KOPT-K1 (cell line): Measurements from ENCODE around the gene SV2C.

ENCODE experiments used
- H3K27ac ChIP-seq: fragments of 200-600 bp; sonication (generic); 2 replicates; pipeline ENCODE4 v1.5.1; 2016; ENCODE audit warnings: antibody characterized with exemption, mild to moderate bottlenecking, low read depth, low read length; ENCODE audit not compliant: poor library complexity, severe bottlenecking
- H3K36me3 ChIP-seq: fragments of 200-600 bp; sonication (generic); 2 replicates; pipeline ENCODE4 v1.5.1; 2017; ENCODE audit warnings: antibody characterized with exemption, mild to moderate bottlenecking, low read length, moderate library complexity; ENCODE audit not compliant: insufficient read depth
- H3K9me3 ChIP-seq: fragments of 200-600 bp; sonication (generic); 2 replicates; pipeline ENCODE4 v1.5.1; 2017; ENCODE audit warnings: antibody characterized with exemption, low read length, mild to moderate bottlenecking; ENCODE audit not compliant: insufficient read depth, poor library complexity, severe bottlenecking

Gene SV2C

DNA sequence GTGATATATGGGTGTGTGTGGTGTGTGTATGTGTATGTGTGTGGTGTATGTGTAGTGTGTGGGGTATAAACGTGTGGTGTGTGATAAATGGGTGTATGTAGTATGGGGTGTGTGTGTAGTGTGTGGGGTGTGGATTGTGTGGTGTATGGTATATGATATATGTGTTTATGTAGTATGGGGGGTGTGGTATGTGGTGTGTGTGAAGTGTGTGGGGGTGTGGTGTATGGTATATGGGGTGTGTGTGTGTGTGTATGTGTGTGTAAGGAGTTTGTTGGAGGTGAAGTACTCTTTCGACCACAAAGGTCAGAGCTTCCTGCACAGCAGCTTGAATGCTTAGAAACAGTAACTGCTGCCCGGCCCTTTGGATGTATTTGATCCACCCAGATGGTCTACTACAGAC, 174.7 kb downstream of the SV2C start:
- Histone ChIP-seq H3K27ac (no peak overlapping the region), H3K36me3 (no peaks in the 10 kb centered on the region), H3K9me3 (no peaks in the 10 kb centered on the region)

DNA sequence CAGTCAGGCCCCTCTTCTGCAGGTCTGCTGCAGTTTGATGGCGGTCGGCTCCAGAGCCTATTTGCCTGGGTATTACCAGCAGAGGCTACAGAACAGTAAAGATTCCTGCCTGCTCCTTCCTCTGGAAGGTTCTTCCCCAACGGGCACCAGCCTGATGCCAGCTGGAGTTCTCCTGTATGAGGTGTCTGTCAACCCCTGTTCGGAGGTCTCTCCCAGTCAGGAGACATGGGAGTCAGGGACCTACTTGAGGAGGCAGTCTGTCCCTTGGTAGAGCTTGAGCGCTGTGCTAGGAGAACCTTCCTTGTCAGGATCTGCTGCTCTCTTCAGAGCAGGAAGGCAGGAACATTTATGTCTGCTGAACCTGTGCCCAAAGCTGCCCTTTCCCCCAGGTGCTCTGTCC, 181.5 kb downstream of the SV2C start:
- no peaks in the 10 kb centered on the region for H3K36me3 ChIP-seq
- peaks cover 15% of the 10 kb centered on the region for H3K9me3 ChIP-seq
- H3K27ac ChIP-seq: no peak overlapping the region

DNA sequence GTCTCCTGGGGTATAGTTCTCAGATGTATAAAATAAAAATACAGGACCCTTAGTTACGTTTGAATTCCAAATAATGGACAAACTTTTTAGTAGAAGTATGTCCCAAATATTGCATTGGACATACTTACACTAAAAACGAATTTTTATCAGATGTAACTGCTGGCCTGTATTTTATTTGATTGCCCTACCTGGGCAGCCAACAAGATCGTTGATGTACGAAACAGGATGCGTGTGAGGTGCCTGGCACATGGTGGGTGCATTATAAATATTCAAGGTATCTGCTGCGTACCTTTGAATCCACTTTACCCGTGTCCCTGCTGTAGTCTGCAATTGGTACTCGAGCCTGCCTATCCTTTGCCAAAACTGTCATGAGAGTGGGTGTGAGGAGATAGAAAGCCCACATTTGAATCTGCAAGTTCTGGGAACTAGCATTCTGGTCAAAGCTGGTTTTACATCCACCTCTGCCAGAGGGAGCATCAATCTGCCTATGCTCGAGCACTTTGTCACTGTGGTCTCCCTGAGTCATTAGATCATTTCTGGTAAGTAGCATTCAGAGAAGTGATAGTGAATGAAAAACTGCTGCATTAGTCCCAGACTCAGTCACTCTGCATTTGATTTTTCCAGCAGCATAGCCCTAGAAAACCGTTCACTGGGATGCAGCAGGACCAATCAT, 186.2 kb downstream of the SV2C start:
- no peaks in the 10 kb centered on the region for H3K36me3 ChIP-seq
- H3K9me3 ChIP-seq: peaks cover 2% of the 10 kb centered on the region
- no peak overlapping the region for H3K27ac ChIP-seq

DNA sequence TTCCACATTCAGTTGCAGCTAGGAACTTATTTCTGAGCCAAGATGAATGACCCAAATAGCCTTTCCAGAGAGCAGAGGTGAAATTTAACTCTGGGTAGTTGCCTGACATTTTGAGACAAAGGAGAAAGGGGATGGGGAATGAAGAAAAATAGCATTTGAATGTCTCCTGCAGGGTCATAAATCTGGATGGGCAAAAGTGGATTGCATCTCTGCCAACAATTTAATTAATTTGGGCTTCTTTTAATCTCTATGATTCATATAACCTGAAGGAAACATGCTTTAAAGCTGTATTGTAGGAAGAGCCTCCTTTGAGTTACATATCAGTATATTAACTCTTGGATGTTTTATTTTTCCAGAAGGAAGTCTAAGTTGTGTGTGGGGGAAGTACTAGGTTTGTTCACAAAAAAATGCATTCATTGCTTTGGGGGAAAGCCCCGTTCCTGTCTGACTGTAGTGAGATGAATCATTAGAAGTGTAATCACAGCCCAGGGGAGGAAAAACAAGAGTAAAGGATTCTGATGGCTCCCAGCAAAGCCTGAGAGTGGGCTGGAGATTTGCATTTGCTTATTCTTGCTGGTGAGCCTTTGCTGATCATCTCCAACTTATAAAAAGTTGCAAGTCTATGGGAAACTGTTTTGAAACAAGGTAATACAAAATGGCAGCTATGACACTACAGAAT, 186.9 kb downstream of the SV2C start:
- no peak overlapping the region for H3K27ac ChIP-seq
- H3K9me3 ChIP-seq: no peaks in the 10 kb centered on the region
- H3K36me3 ChIP-seq: no peaks in the 10 kb centered on the region

DNA sequence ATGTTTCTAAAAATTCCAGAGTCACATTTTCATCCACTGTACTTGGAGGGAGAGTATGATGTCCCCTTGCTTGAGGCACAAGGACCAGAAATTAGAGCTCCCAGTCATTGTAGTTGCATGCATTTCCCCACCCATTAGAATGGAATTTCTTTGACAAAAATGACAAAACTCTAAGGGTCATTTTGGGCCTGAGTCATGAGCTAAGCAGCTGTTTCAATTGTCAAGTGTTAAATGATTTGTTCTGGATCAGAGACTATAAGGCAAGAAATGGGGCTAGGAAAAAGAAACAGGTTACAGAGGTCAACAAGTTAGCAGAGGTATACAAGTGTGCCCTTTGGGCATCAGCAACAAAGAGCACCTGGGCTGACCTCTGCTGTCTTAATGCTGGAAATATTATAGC, 188.7 kb downstream of the SV2C start:
- H3K9me3 ChIP-seq: no peaks in the 10 kb centered on the region
- no peaks in the 10 kb centered on the region for H3K36me3 ChIP-seq
- H3K27ac ChIP-seq: no peak overlapping the region

DNA sequence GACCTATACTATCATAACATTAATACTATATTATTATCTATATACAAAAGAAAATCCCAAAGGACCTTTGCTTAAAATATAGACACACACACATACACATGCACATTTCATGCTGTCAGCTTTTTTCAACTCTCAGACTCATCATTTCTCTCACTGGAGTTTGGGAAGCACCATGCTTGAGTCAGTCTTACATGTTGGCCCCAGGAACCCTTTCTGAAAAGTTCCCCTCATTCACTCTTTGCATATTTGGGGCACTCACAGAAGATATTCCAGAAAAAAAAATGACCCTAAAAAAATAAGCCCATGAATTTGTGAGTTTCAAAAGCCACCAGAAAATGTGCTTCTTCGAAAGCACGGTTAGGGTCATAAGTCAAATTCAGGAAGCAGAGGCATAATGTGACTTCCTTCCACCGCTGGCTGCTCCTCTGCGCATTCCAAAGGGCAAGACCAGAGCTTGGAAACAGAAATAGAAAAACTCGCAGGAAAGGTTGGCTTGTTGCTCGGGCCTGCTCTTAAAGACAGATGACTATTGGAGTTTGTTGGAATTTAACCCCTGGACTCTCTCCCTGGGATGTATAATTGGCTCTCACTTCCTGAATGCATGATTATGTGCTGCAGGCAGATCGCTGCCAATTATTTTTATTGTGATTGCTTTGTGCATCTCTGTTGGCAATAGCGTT, 190.2 kb downstream of the SV2C start:
- no peak overlapping the region for H3K27ac ChIP-seq
- no peaks in the 10 kb centered on the region for H3K9me3 ChIP-seq
- H3K36me3 ChIP-seq: no peaks in the 10 kb centered on the region

DNA sequence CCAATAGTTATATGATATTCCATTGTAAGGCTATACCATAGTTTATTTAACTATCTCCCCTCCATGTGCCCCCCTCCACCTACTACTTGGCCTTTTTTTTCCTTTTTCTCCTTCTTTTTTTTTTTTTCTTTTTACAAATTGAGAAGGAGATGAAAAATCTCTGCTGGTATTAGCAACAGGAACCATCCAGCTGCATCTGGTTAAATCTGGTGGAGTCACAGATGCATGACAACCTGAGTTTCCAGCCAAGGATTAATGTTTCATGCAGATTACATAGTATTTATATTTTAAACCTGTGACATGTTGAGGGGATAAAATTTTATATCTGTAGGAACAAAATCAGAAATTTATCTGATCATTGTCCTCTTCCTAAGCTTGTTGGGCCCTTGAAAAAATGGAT, 191.4 kb downstream of the SV2C start:
- Histone ChIP-seq H3K9me3 (no peaks in the 10 kb centered on the region), H3K27ac (no peak overlapping the region), H3K36me3 (no peaks in the 10 kb centered on the region)

DNA sequence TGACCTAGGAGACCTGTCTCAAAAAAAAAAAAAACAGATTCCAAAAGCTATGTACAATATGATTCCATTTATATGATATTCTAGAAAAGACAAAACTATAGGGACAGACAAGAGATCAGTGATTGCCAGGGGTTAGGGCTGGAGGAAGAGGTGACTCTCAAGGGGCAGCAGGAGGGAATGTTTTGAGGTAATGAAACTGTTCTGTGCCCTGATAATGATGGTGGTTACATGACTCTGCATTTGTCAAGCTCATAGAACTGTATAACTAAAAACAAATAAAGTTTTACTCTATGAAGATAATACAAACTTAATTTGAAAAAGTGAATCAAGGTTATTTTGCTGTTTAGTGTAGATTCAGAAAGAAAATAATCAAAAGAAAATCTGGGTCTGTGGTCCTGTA, 194.6 kb downstream of the SV2C start:
- Histone ChIP-seq H3K9me3 (no peaks in the 10 kb centered on the region), H3K27ac (no peak overlapping the region), H3K36me3 (no peaks in the 10 kb centered on the region)

DNA sequence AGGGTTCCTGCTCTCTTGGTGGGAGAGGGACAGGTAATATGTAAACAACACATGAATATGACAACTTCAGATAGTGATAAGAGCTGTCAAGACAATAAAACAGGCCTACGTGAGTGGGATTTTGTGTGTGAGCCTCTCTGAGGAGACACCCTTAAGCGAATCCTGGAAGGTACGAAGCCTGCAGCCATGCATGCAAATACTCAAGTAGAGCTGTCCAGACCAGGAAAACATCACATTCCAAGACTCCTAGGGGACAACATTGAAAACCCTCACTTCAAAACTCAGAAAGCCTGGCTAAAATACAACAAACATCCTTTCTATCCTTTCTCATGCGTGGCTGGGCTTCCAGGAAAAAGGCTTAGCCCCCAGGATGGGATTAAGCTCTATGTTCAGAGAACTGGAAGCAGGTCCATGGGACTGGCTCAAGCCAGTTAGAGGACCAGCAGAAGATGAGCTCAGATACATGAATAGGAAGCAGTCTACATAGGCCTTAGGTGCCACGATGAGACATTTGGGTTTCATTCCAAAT, 195.1 kb downstream of the SV2C start:
- Histone ChIP-seq H3K9me3 (no peaks in the 10 kb centered on the region), H3K36me3 (no peaks in the 10 kb centered on the region), H3K27ac (no peak overlapping the region)

DNA sequence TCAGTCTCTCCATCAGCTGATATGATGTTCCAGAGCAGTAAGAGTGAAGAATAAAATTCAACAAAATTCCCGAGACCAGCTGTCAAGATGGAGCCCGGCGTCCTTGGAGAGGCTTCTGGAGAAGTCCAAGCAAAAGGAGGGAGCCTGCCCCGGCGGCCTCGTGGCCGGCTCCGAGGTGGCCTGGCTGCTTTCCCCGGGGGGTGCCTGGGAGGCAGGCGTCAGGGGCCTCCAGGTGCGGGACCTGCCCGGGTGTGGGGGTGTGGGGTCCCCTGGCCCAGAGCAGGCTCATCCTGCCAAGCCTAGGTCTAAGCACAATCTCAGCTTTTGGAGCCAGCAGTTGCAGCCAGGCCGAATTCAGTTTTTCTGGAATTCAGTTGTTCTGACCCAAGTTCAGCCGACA, 197.3 kb downstream of the SV2C start:
- H3K36me3 ChIP-seq: no peaks in the 10 kb centered on the region
- H3K27ac ChIP-seq: no peak overlapping the region
- no peaks in the 10 kb centered on the region for H3K9me3 ChIP-seq

DNA sequence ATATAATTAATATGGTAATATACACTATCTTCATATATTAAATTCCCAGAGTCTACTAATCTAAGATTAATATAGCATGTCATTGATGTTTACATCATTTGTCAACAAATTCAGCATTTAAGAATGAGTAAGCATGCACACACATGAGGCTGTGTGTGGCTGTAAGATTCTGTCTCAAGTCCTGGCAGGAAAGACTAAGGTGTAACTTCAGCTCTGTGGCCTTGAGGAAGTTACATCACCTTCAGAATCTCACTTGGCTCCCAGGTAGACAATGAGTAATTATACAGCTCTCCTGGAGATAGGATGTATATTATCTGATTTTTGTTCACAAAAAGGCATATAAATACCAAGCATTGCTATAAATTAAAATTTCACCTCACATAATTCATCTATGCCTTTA, 200.5 kb downstream of the SV2C start:
- no peak overlapping the region for H3K27ac ChIP-seq
- no peaks in the 10 kb centered on the region for H3K36me3 ChIP-seq
- H3K9me3 ChIP-seq: no peaks in the 10 kb centered on the region

DNA sequence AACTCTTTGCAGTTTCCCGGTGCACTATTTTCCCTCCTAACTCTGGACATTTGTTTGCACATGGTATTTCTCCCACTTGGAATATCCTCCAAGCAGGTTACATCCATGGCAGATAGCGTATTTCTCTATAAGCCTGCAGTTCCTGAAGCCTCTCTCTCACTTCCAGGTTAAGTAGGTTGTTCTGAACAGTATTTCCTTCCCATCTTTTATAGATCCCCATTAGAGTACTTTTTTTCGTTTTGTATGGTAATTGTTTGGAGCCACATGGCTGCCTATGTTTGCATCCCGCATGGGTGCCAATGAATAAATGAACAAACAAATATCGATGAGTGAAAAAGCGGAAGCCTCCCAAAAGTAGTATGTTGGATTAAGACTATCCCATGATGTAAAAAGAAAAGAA, 206.5 kb downstream of the SV2C start:
- Histone ChIP-seq H3K36me3 (no peaks in the 10 kb centered on the region), H3K27ac (no peak overlapping the region), H3K9me3 (no peaks in the 10 kb centered on the region)

DNA sequence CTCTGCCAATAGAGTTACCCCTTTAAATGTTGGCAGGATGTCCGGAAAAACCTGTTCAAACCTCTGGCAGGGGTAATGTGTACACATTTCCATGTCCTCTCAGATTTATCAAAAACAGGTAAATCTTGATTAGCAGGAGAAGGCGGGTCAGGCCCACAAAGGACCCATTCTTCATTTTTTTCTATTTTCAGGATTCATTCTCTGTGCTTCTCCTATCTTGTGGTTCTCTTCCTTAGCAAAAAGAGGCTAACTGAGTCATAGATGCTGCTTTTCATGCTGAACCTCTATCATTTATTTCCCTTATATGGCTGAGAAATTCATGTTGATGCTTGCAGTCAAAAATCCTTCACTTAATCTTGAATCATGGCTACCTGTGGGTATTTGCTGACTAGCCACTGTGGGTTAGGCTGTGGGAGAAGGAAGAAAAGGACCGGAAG, 207.2 kb downstream of the SV2C start:
- Histone ChIP-seq H3K9me3 (no peaks in the 10 kb centered on the region), H3K27ac (no peak overlapping the region), H3K36me3 (no peaks in the 10 kb centered on the region)

DNA sequence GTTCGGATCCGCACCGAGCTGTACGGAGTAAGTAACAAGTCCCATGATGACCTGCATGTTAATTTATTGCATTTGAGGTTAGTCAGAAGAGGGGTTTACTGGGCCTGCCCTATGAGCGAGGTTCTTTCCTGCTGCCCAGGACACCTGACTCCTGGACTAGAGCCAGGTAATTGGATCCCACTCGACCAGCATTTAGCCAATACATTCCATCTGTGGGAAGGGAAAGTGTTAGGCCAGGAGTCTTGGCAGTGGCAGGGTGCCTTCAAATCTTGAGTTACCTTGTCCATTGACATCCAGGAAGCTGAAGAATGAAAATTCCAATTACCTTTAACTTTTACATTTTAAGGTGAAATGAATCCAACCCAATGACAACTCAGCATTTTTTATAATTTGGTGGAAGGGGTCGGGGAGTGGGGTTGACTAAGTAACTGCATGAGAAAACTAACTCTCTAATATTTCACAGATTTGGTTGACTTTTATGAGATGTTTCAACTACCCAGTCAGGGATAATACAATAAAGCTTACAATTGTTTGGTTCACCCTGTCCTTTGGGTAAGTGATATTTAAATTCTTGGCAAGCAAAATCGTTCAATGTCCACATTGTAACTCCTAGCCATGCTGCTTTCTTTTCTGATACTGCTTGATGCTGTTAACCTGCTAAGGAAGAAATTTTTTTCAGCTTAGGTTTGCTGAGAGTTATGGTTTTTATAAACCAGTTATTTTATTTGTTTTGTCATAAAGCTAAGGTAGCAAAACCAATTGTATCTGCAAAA, 208.3 kb downstream of the SV2C start:
- H3K27ac ChIP-seq: no peak overlapping the region
- no peaks in the 10 kb centered on the region for H3K9me3 ChIP-seq
- H3K36me3 ChIP-seq: no peaks in the 10 kb centered on the region
